Endothelial cell of umbilical vein (primary cell): Measurements from ENCODE around the gene SURF1. TPM values are rescaled to one million over a fixed set of nuclear protein-coding genes. Genes with fewer than 3 reads are reported as not detected.

Experiments used
- BruUV-seq: library from RNA; stranded (reverse); fragments of 400-500 nt; replicated peaks from 2 replicates; lab custom pipeline; 2021; lab: Mats Ljungman, UMichigan
- CTCF ChIA-PET: fragments of 300-600, 350-600 bp; sonication (Branson Sonifier 250); formaldehyde crosslinking; loops from one replicate; lab custom pipeline; 2021; ENCODE audit warnings: antibody characterized with exemption, inconsistent platforms; lab: Charles Lee
- POLR2A ChIA-PET: fragments of 300-600, 350-600 bp; sonication (Branson Sonifier 250); formaldehyde crosslinking; loops from one replicate; lab custom pipeline; 2021; ENCODE audit warnings: antibody characterized with exemption, inconsistent platforms; lab: Charles Lee
- DNase-seq: peaks from one replicate; pipeline ENCODE4 v3.0.0-alpha.2; 2011; ENCODE audit warnings: low read depth, low spot score
- FAIRE-seq: peaks from 2 replicates; lab custom pipeline; 2011; peaks lifted over from hg19 to GRCh38; lab: Jason Lieb, UNC
- H2AFZ ChIP-seq: 2 replicates; pipeline ENCODE4 v1.6.0; 2012; ENCODE audit warnings: low read depth, low read length, control low read depth, inconsistent platforms
- H3K27ac ChIP-seq: 2 replicates; pipeline ENCODE4 v1.5.1; 2011; ENCODE audit warnings: low read depth, mild to moderate bottlenecking, control low read depth, low read length, moderate library complexity; ENCODE audit not compliant: insufficient read depth
- H3K27me3 ChIP-seq, 2 experiments: 2 replicates each; pipeline versions ENCODE4 v1.6.0 to v1.6.1; 2011; ENCODE audit warnings: low read length in 2 of 2, mixed read lengths in 1 of 2; ENCODE audit not compliant: control insufficient read depth in 2 of 2, insufficient read depth in 2 of 2
- H3K36me3 ChIP-seq, 2 experiments: 2 replicates in 1 of 2; 3 replicates in 1 of 2; pipeline ENCODE4 v1.5.1; 2011; ENCODE audit warnings: low read length in 2 of 2, mild to moderate bottlenecking in 1 of 2, moderate library complexity in 1 of 2; ENCODE audit not compliant: control insufficient read depth in 2 of 2, insufficient read depth in 2 of 2; ENCODE audit errors: extremely low read depth in 1 of 2
- H3K4me1 ChIP-seq: 3 replicates; pipeline ENCODE4 v1.5.1; 2011; ENCODE audit warnings: mild to moderate bottlenecking, low read length; ENCODE audit not compliant: control insufficient read depth, insufficient read depth; ENCODE audit errors: extremely low read depth
- H3K4me2 ChIP-seq: 2 replicates; pipeline ENCODE4 v1.6.1; 2011; ENCODE audit warnings: low read length, control low read depth, mixed read lengths; ENCODE audit not compliant: insufficient read depth
- H3K4me3 ChIP-seq, 3 experiments: fragments of 200-600 bp in 1 of 3; sonication (generic), shearing (Covaris generic) in 1 of 3; replicated peaks in 1 of 3; 2 replicates each; pipeline ENCODE4 v1.5.1; 2011 to 2016; ENCODE audit warnings: control low read depth in 3 of 3, low read length in 3 of 3, mild to moderate bottlenecking in 2 of 3, inconsistent platforms in 1 of 3, low read depth in 1 of 3, moderate library complexity in 1 of 3; ENCODE audit not compliant: insufficient read depth in 1 of 3
- H3K79me2 ChIP-seq: 2 replicates; pipeline ENCODE4 v1.6.0; 2012; ENCODE audit warnings: low read length, inconsistent platforms; ENCODE audit not compliant: control insufficient read depth, insufficient read depth
- H3K9ac ChIP-seq: replicated peaks from 2 replicates; pipeline ENCODE3; 2011; ENCODE audit warnings: low read length, control low read depth; ENCODE audit not compliant: insufficient read depth; ENCODE audit errors: extremely low read depth
- H3K9me1 ChIP-seq: replicated peaks from 3 replicates; pipeline ENCODE4 v1.6.0; 2011; ENCODE audit warnings: mild to moderate bottlenecking, low read length; ENCODE audit not compliant: control insufficient read depth, insufficient read depth; ENCODE audit errors: extremely low read depth
- H3K9me3 ChIP-seq: replicated peaks from 2 replicates; pipeline ENCODE4 v1.5.1; 2012; ENCODE audit warnings: low read length, inconsistent platforms; ENCODE audit not compliant: control insufficient read depth, insufficient read depth
- H4K20me1 ChIP-seq: replicated peaks from 2 replicates; pipeline ENCODE3; 2011; ENCODE audit warnings: mild to moderate bottlenecking, low read length; ENCODE audit not compliant: control insufficient read depth, insufficient read depth; ENCODE audit errors: extremely low read depth
- CTCF ChIP-seq, 2 donors: IDR thresholded peaks; 1 replicate in 1 of 2; 2 replicates in 1 of 2; pipeline ENCODE4 v1.5.1; 2011; ENCODE audit warnings: low read length in 2 of 2, mild to moderate bottlenecking in 2 of 2, moderate library complexity in 2 of 2, control low read depth in 1 of 2, inconsistent platforms in 1 of 2, low read depth in 1 of 2; ENCODE audit not compliant: insufficient read depth in 1 of 2; ENCODE audit errors: extremely low read depth in 1 of 2
- EZH2 ChIP-seq: IDR thresholded peaks from 2 replicates; pipeline ENCODE4 v1.6.1; 2012; ENCODE audit warnings: borderline replicate concordance, low read depth, mild to moderate bottlenecking, moderate library complexity, low read length, inconsistent platforms; ENCODE audit not compliant: severe bottlenecking
- FOS ChIP-seq: IDR thresholded peaks from 2 replicates; pipeline ENCODE4 v1.6.1; 2011; ENCODE audit warnings: mild to moderate bottlenecking, low read length, moderate library complexity, borderline replicate concordance; ENCODE audit not compliant: insufficient read depth
- GATA2 ChIP-seq: IDR thresholded peaks from 2 replicates; pipeline ENCODE4 v1.7.0; 2011; ENCODE audit warnings: low read depth, mild to moderate bottlenecking, moderate library complexity, mixed read lengths, low read length; ENCODE audit not compliant: insufficient read length, insufficient read depth
- JUN ChIP-seq: IDR thresholded peaks from 2 replicates; pipeline ENCODE4 v1.6.1; 2011; ENCODE audit warnings: borderline replicate concordance, low read depth; ENCODE audit not compliant: insufficient read length, insufficient read depth
- MAX ChIP-seq: IDR thresholded peaks from 2 replicates; pipeline ENCODE4 v1.6.1; 2011; ENCODE audit not compliant: insufficient read depth, insufficient read length
- MYC ChIP-seq: IDR thresholded peaks from one replicate; pipeline ENCODE4 v1.6.1; 2011; ENCODE audit warnings: mild to moderate bottlenecking, low read depth, low read length
- POLR2A ChIP-seq: IDR thresholded peaks from 2 replicates; pipeline ENCODE4 v1.6.1; 2012; ENCODE audit warnings: low read depth, mild to moderate bottlenecking, control low read depth, low read length
- POLR2AphosphoS5 ChIP-seq: IDR thresholded peaks from 2 replicates; pipeline ENCODE4 v1.6.1; 2012; ENCODE audit warnings: low read depth, mild to moderate bottlenecking, control low read depth, low read length, moderate library complexity; ENCODE audit not compliant: insufficient read depth
- dilution Hi-C: fragments of 300-500 bp; cut with MboI; formaldehyde crosslinking; loops from one replicate; pipeline ENCODE4 v1.15.0; 2019; ENCODE audit warnings: low sequenced_read_pairs; ENCODE audit not compliant: extremely low pct_ligation_motif_present
- intact Hi-C: fragments of 100-400 bp; cut with micrococcal nuclease; formaldehyde crosslinking; loops from one replicate; pipeline ENCODE4 v1.10.0; 2022
- polyA plus RNA-seq, 4 experiments: library from polyadenylated mRNA; depleted of rRNA in 3 of 4; stranded (reverse) in 3 of 4; unstranded in 1 of 4; fragments of >200 nt; gene quantifications; 2 replicates each; pipeline versions ENCODE4 v1.2.1 to v1.2.3, GENCODE V29; 2011 to 2012; ENCODE audit warnings: missing spikeins in 1 of 4
- total RNA-seq: library from RNA; stranded (reverse); gene quantifications from 2 replicates; pipeline ENCODE4 v1.2.3, GENCODE V29; 2021

The SURF1 gene
- total and polyA plus RNA-seq, 2 donors (not counting 3 experiments of a cell fraction or from before 2014, with no cell fraction given): 22.8 to 27.1 TPM

- Histone ChIP-seq H3K9me3 (no peaks in the 10 kb centered on the region), H3K36me3 (peaks cover 5 to 40% of the 10 kb centered on the region in 2 experiments), H3K4me3 (no peak overlapping the region), H2AFZ (no peak overlapping the region), H3K79me2 (peaks cover 6% of the 10 kb centered on the region), H3K9ac (no peak overlapping the region), H3K27me3 (no peaks in the 10 kb centered on the region), H3K9me1 (no peaks in the 10 kb centered on the region), H4K20me1 (no peaks in the 10 kb centered on the region), H3K4me1 (peaks cover 4% of the 10 kb centered on the region), H3K27ac (no peak overlapping the region), H3K4me2 (no peak overlapping the region)
- FAIRE-seq: no peak
- intact Hi-C loops (no loop called here), dilution Hi-C loops (no loop called here)
- BruUV-seq: no TSS peak
- DNase-seq: no peak
- ChIA-PET POLR2A (no interaction called here), CTCF (interaction anchor here (1.2 kb wide), 2 partner anchors 10 to 146 kb away, joined by 3 to 4 read pairs; no protein-coding TSS in a partner anchor)
- no peak for TF ChIP-seq POLR2AphosphoS5
- no peak for TF ChIP-seq GATA2
- no peak for TF ChIP-seq MYC
- no peak for TF ChIP-seq EZH2
- no peak for TF ChIP-seq MAX
- no peak for TF ChIP-seq POLR2A
- TF ChIP-seq CTCF (IDR thresholded peaks at IDR 0.05; ENCODE audit: extremely low read depth in 1 of 2, insufficient read depth in 1 of 2, low read depth in 1 of 2, low read length in 2 of 2): no peak
- no peak for TF ChIP-seq JUN
- no peak for TF ChIP-seq FOS
Observed at GRCh38 chr9:133340256-133340655, 16.0 kb downstream of the SURF1 start.
